ENCODE data around the gene KRTAP12-2.
"Not testable (repeated sequence)": the region's sequence is repeated elsewhere in the genome, so short reads cannot be mapped to it uniquely, and the experiment has no call there.

KRTAP12-2 gene

GRCh38 chr21:44702111-44702972, 35.6 kb upstream of the KRTAP12-2 start:
- DNase-seq, result no peak

DNA sequence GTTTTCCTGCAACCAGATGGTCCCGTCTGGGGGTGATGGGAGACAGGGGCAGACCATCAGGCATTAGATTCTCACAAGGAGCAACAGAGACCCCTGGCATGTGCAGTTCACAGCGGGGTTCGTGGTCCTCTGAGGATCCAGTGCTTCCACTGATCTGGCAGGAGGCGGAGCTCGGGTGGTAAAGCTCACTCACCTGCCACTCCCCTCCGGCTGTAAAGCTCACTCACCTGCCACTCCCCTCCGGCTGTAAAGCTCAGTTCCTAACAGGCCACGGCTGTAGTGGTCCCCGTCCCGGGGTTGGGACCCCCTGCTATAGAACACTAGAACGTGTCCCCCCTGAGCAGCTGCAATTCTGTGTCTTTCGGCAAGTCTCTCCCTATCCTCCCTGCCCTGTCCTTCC, 34.8 kb upstream of the KRTAP12-2 start:
- no peak for DNase-seq

- DNase-seq, result no peak
Measured at GRCh38 chr21:44701023-44701400, 34.3 kb upstream of the KRTAP12-2 start.

DNA sequence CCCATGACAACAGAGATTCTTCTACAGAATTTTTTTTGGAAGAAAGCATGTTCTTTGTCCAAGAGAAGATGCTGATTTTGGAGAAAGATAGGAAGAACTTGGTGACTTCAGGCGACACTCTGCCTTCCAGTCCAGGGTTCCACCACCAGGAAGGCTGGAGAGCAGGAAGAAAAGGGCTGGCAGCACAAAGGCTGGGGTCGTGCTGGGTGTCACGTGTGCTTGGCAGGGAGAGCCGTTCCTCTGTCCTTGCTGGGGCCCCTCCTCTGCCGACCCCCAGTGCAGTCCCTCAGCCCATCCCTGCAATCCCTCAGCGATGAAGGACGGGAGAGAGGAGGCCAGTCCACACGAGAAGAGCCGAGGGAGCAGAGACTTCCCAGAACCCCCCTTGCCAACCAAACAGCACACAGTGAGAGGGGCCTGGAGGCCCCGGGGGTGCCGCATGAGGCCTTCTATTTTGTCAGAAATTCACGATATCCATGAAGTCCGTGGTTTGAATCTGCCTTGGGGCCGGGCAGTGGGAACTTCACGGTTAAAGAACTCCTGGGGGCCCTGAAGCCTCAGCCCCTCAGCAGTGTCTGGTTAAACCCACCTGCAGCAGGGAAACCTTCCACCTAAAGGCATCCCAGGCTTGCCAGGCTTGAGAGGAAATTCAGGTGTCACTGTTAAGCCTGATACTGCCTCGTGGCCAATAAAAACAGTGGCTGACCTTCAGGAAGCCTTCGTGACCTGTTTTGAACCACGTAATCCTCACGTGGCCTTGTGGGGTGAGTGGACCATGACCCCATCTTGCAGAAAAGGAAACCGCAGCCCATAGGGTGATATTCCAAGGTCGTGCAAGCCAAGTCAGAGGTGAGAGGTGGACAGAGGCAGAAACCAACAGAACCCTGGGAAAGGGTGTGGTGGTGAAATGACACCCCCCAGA, 33.6 kb upstream of the KRTAP12-2 start:
- no peak for DNase-seq

DNA sequence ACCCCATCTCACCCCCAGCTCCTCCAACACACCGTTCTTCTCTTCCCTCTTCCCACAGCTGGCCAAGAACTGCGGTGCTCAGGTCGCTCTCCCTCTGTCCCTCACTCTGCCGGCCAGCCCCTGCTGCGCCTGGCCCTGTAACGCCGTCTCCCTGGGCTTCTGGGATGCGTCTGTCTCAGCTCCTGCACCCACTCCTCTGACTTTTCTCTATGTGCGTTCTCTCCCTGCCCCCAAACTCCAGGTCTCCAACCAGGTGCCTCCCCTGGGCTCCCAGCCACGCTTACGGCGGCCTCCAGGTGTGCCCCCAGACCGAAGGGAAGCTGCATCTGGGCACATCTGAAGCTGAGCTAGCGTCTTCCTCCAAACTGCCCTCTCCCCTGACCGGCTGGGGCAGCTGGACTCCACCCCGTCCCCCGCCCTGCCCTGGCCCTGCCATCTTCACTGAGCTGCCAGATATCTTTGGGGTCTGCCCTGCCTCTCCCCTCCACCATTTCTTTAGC, 32.8 kb upstream of the KRTAP12-2 start:
- DNase-seq, result no peak

DNA sequence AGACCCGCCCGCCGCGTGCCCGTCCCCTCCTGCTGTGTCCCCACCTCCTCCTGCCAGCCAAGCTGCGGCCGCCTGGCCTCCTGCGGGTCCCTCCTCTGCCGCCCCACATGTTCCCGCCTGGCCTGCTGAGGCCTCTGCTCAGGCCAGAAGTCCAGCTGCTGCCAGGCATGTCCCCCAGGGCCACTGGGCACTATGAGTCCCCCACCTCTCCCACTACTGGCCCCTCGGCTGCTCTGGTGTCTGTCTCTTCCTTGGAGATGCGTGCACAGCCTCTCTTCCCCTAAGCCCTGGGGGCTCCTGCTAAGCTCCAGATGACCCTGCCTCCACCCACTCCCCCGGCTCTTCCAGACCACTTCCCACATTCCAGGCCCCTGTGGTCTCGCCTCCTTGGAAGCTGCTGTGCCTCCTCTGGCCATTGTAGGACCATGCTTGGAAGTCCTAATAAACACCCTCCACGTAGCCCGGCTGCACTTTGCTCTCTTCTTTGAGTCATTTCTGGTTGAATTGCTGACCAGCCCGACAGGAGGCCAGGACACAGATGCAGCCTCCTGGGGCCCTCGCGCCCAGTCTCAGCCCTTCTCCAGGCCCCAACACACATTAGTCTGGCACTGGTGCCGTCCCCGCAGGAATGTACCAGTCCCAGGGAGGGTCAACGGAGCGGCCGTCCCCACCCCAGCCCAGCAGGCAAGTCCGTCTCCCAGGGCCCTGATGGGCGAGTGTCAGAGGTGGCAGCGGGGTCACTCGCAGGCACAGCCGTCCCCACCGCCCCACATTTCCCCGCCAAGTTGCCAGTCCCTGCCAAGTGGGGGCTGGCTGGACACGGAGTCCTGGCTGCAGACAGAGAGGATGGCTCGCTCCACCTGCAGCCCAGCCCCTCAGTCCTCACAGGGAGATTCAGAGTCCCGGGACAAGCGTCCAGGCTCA, 31.3 kb upstream of the KRTAP12-2 start:
- no peak for DNase-seq

- not testable (repeated sequence) for DNase-seq
Measured at GRCh38 chr21:44697172-44697810, 30.6 kb upstream of the KRTAP12-2 start, which contains the start of gene KRTAP10-12. Gene KRTAP10-12, plus strand, starts transcription at chr21:44697172. Its CDS starts 30 bp downstream, at chr21:44697202.

- no peak for DNase-seq
Measured at GRCh38 chr21:44696572-44696971, 29.8 kb upstream of the KRTAP12-2 start.

DNA sequence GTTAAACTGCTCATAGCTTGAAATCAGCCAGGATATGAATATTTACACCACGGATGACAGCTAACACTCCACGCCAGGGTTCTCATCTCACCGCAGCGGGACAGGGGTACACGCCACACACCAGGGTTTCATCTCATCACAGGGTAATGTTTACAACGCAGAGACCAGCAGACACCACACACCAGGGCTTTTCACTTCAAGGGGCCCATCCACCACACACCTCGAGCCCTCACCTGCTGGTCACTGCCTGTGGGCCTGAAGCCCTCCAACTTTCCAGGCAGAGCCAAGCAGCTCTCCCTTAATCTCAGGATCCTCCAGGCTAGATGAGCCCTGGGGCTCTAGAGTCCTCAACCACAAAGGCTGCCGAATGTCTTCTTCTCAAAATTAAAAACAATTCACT, 28.9 kb upstream of the KRTAP12-2 start:
- DNase-seq, result no peak

DNA sequence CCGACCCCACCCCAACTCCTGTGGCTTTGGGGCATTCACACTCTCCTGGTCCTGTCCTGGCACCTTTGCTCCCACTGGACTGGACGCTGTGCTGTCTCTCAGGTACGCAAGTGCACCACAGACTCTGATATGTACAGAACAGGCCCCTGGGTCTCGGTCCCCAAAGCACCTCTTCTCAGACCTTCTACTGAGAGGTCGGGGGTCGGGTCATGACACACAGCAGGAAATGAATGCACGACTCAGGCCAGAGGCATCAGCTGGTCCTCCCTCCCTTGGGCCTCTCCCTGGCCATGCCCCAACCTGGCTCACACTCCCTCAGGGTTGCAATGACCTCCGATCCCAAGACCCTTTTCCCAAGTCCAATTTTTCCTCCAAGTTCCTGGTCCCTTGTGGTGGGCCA, 28.5 kb upstream of the KRTAP12-2 start:
- no peak for DNase-seq

DNA sequence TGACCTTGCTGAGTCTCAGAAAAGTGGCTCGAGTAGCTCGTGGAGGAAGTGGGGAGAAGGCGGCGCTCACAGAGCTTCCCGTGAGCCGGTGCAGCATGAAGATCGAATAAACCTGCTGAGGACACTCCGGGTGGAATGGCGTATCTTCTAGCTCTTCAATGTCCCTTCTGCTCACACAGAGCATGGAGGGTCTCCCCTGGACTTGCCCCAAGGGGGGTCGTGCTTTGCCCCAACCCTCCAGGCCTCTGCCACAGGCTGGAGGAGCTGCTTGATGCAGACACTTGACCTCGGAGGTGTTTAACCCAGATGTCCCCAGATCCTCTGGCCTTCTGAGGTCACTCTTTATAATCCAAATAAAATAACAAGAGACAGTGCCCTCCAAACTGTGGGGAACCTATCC, 28.0 kb upstream of the KRTAP12-2 start:
- no peak for DNase-seq

- no peak for DNase-seq
Measured at GRCh38 chr21:44692798-44693512, 26.2 kb upstream of the KRTAP12-2 start.

DNA sequence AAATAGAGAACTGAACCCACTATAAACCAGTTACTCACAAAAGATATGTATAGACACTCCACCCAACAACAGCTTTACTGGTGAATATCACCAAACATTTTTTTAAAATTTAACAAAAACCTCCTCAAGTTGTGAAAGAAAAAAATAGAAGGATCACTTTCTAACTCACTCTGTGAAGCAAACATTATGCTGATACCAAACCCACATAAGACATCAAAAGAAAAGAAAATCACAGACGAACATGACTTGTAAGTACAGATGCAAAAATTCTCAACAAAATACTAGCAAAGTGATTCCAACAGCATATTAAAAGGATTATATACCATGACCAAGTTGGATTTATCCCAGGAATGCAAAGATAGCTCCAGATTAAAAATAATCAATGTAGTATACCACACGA, 25.0 kb upstream of the KRTAP12-2 start:
- no peak for DNase-seq

- not testable (repeated sequence) for DNase-seq
Measured at GRCh38 chr21:44689740-44690139, 23.0 kb upstream of the KRTAP12-2 start.

GRCh38 chr21:44687671-44688070, 20.9 kb upstream of the KRTAP12-2 start:
- no peak for DNase-seq

DNA sequence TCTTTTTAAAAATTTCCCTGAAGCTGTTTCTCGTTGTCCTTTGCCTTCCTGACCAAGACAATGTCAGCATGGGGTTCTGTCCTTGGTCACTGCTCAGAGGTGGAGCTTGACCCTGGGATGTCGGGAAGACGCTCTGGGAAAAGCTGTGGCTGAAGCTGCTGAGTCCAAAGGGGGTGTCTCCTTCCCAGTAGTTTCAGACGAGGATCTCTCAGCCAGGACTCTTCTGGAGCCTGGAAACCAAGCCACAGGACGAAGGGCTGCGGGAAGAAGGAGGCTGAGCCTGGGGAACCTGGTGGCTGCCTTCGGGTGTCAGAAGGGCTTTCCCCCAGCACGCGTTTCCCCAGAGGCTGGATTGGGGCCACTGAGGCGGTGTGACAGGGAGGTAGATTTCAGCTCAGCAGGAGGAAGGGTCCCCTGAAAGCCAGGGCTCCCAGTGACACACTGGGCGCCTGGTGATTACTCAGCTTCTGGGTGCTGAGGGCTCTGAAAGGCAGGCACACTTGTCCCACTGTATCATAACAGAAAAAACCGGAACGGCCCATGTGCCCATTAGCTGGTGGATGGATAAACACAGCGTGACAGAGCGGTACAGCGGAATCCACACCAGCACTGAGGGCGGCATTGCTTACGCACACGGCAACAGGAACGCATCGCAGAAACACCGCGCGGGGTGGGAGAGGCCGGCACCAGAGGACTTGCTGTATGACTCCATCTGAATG, 20.3 kb upstream of the KRTAP12-2 start:
- no peak for DNase-seq

DNA sequence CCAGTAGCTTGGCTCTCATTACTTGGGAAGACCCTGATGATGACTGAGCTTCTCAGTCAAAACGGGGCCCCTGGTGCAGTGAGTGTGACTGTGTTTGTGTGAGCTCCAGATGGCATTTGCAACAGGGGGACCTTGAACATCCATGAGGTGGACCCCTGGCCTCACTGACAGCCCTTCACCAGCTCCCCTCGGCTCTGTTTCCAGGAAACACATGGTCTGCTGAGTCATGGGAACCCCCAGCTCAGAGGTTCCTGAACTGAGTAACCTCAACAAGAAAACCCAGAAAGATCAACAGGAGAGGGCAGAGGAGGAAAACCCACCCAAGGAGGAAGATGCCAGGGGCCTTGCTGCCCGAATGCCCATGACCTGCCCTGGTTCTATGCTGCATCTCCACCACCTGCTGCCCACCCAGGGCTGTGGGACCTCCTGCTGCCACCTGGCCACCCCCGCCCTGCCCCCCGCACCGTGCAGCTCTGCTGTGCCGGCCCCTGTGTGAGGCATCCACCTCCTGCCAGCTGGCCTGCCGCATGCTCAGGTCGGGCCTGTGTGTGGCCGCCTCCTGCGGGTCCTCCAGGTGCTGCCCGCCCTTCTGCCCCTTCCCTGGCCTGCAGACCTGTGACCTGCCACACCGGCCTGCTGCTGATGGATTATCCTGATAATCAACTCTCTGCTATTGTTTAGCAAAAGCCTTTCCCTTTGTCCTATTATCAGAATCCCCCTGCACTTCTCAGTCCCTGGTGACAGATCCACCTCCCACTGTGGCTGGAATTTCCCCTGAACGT, 19.5 kb upstream of the KRTAP12-2 start:
- no peak for DNase-seq

DNA sequence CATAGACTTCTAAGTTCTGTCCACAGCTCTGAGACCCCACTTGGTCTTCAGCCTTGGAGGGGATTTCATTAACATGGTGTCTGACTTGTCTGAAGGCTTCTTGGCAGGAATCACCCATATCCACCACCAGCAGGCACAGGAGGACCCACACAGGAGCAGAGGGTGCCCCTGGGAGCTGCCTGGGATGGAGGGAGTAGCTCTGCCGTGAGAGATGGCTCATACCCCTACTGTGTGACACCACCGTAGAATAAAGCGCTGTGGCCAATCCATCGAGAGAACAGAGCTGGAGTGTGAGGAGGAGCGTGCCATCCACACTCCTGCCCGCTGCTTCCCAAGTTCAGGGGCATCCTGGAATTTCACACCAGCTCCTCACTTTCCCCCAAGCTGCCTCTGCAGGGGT, 18.3 kb upstream of the KRTAP12-2 start:
- DNase-seq, result not testable (repeated sequence)

DNA sequence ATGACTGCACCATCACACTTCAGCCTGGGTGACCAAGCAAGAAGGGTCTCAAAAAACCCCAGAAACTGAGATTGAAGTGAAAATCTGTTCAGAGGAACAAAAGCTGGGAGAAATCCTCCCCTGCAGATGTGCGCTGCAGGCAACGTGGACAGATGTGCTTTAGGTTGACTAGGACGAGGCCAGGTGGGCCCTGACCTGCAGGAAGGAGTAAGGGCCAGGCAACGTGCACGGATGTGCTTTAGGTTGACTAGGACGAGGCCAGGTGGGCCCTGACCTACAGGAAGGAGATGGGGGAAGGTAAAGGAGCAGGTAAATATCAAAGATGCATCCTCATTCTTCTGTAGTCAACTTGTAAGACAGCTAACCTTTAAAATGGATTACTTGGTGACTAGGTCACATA, 17.8 kb upstream of the KRTAP12-2 start:
- DNase-seq, result no peak

GRCh38 chr21:44684077-44684476, 17.4 kb upstream of the KRTAP12-2 start:
- no peak for DNase-seq
